Breast epithelium (tissue), 3 donors: ENCODE results near the gene AHRR.

ENCODE experiments used
- POLR2A ChIP-seq: fragments of 450-650 bp; IDR thresholded peaks from one replicate; pipeline ENCODE4 v1.6.1; 2016; ENCODE audit warnings: antibody characterized with exemption, mild to moderate bottlenecking, moderate library complexity
- TF ChIP-seq, protein P1 (sequence below), 3 donors: fragments of 450-650 bp; IDR thresholded peaks; one replicate each; pipeline ENCODE4 v1.5.1; 2016 to 2017; ENCODE audit warnings: antibody characterized with exemption in 3 of 3, mild to moderate bottlenecking in 3 of 3, moderate library complexity in 3 of 3

DNA sequence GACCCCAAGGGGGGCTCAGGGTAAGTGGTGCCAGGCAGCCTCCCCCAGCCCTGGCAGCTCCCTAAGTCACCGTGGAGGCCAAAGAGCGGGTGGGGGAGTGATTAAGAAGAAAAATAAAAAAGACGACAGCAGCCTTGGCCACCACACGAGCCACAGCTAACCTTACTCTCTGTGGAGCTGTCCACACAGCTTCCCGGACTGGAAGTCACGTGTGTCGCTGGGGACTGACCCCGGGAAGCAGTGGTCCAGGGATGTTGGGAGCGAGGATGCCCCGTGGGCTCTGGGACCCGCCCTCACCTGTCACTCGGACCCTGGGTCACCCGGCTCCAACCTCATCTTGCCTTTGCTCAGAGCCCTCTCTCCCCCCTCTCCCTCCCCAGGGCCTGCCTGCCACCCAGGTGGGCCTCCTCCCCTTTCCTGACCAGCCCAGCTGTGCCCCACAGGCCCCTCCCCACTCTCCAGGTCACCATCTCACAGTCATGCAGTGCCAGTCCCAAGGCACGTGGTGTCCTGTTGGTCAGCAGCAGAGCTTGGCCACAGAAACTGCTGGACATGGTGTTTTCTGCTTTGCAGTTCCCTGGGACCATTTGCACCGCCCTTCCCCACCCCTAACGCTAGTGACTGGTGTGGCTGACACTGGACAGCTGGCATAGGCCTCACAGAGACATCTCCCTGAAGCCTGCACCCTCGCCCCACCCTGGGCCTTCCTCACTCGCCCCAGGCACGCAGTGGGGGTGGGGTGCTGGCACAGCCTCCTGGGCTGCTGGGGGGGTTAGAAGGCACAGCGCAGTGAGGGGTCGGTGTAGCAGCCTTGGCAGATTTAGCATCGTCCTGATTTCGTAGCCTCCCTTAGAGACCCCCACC lies 111.6 kb downstream of the AHRR start:
- TF ChIP-seq, protein P1, sequence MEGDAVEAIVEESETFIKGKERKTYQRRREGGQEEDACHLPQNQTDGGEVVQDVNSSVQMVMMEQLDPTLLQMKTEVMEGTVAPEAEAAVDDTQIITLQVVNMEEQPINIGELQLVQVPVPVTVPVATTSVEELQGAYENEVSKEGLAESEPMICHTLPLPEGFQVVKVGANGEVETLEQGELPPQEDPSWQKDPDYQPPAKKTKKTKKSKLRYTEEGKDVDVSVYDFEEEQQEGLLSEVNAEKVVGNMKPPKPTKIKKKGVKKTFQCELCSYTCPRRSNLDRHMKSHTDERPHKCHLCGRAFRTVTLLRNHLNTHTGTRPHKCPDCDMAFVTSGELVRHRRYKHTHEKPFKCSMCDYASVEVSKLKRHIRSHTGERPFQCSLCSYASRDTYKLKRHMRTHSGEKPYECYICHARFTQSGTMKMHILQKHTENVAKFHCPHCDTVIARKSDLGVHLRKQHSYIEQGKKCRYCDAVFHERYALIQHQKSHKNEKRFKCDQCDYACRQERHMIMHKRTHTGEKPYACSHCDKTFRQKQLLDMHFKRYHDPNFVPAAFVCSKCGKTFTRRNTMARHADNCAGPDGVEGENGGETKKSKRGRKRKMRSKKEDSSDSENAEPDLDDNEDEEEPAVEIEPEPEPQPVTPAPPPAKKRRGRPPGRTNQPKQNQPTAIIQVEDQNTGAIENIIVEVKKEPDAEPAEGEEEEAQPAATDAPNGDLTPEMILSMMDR (IDR thresholded peaks at IDR 0.05): no peak
- no peak for TF ChIP-seq POLR2A
